Progenitor cell of endocrine pancreas (in vitro differentiated cells): ENCODE results near the gene ZNF267. TPM values are rescaled to one million over a fixed set of nuclear protein-coding genes. Genes with fewer than 3 reads are reported as not detected.
"Not testable (repeated sequence)": the region's sequence is repeated elsewhere in the genome, so short reads cannot be mapped to it uniquely, and the experiment has no call there.

Source experiments
- DNase-seq: peaks from one replicate; pipeline ENCODE4 v3.0.0; 2021; ENCODE audit warnings: low spot score; ENCODE audit not compliant: unreplicated experiment
- H3K27ac Mint-ChIP-seq: 2 replicates; pipeline ENCODE4 v1.8.0; 2021; ENCODE audit warnings: mild to moderate bottlenecking, moderate library complexity, mixed read lengths
- H3K27me3 Mint-ChIP-seq: 2 replicates; pipeline ENCODE4 v1.8.0; 2021; ENCODE audit warnings: mixed read lengths
- H3K36me3 Mint-ChIP-seq: 2 replicates; pipeline ENCODE4 v1.8.0; 2022; ENCODE audit warnings: mixed read lengths; ENCODE audit not compliant: insufficient read depth
- H3K4me1 Mint-ChIP-seq: 2 replicates; pipeline ENCODE4 v1.8.0; 2021; ENCODE audit warnings: low read depth, mixed read lengths
- H3K4me3 Mint-ChIP-seq: 2 replicates; pipeline ENCODE4 v1.8.0; 2021; ENCODE audit warnings: low read depth, mild to moderate bottlenecking, moderate library complexity, mixed read lengths
- H3K9me3 Mint-ChIP-seq: 2 replicates; pipeline ENCODE4 v1.8.0; 2021; ENCODE audit warnings: low read depth, mixed read lengths
- total RNA-seq: library from RNA; stranded (reverse); gene quantifications from 2 replicates; pipeline ENCODE4 v1.2.1, GENCODE V29; 2021
- TF ChIP-seq, protein P1 (sequence below): fragments of 200-600 bp; sonication (generic); IDR thresholded peaks from one replicate; pipeline ENCODE4 v1.5.0; 2021; ENCODE audit warnings: antibody characterized with exemption, mild to moderate bottlenecking; ENCODE audit not compliant: unreplicated experiment

ZNF267 gene
- total RNA-seq, 1 donor from 2014 or later, result 15.3 TPM

DNA sequence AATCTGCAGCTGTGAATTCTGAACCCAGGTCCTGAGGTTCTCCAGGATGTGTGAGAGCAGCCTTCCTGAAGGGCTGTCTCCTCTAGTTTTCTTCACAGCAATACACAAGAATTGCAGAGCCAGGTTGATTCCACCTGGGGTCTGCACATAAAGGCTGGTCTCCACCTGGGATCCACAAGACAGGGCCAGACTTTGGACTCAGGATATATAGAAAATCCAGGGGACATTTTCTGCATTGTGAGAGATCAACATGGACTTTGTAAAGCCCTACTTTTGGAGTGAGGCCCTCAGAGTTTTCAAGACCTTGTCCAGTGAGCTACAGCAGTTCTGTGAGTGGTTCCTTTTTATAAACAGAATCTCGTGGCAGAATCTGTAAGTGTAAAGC, 6.3 kb downstream of the ZNF267 start:
- no peak for DNase-seq
- no peak overlapping the region for H3K4me3 Mint-ChIP-seq
- H3K36me3 Mint-ChIP-seq, result peaks cover 6% of the 10 kb centered on the region
- H3K27ac Mint-ChIP-seq, result peak overlapping the region; percentile 52
- peaks cover 52% of the 10 kb centered on the region for H3K4me1 Mint-ChIP-seq
- no peaks in the 10 kb centered on the region for H3K27me3 Mint-ChIP-seq
- no peaks in the 10 kb centered on the region for H3K9me3 Mint-ChIP-seq
- TF ChIP-seq, protein P1, sequence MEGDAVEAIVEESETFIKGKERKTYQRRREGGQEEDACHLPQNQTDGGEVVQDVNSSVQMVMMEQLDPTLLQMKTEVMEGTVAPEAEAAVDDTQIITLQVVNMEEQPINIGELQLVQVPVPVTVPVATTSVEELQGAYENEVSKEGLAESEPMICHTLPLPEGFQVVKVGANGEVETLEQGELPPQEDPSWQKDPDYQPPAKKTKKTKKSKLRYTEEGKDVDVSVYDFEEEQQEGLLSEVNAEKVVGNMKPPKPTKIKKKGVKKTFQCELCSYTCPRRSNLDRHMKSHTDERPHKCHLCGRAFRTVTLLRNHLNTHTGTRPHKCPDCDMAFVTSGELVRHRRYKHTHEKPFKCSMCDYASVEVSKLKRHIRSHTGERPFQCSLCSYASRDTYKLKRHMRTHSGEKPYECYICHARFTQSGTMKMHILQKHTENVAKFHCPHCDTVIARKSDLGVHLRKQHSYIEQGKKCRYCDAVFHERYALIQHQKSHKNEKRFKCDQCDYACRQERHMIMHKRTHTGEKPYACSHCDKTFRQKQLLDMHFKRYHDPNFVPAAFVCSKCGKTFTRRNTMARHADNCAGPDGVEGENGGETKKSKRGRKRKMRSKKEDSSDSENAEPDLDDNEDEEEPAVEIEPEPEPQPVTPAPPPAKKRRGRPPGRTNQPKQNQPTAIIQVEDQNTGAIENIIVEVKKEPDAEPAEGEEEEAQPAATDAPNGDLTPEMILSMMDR, result no peak

DNA sequence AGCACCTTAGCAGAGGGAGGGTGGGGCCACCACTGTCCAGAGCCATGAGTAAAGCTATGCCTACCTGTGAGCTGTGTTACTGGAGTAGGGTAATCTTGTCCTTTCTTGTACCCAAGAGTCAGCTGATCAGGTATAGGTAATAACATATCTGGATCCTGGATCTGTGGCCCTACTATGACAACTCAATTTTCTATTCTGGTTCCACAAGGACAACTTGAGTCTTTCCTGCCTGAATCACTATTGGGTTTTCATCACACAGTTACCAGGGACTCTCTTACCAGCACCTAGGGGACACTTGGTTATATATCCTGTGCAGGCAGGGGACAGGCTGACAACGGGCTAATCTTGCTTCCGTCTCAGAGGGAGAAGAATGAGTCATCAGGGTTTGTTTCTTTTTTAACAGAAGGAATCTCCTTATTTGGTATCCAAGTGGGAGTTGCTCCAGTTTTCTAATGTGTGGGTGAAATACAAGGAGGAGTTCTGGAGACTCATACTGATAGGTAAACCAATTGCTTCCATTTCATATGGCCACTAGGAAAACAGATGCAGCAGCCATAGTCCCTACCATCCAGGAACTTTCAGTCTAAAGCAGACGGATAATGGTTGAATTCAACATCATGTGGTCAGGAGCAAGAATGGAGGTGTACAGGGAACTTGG, 6.8 kb downstream of the ZNF267 start:
- H3K4me3 Mint-ChIP-seq, result no peak overlapping the region
- peak overlapping the region; percentile 60 for H3K27ac Mint-ChIP-seq
- DNase-seq, result no peak
- TF ChIP-seq, protein P1, result no peak
- no peaks in the 10 kb centered on the region for H3K27me3 Mint-ChIP-seq
- H3K9me3 Mint-ChIP-seq, result no peaks in the 10 kb centered on the region
- peaks cover 11% of the 10 kb centered on the region for H3K36me3 Mint-ChIP-seq
- H3K4me1 Mint-ChIP-seq, result peaks cover 47% of the 10 kb centered on the region

DNA sequence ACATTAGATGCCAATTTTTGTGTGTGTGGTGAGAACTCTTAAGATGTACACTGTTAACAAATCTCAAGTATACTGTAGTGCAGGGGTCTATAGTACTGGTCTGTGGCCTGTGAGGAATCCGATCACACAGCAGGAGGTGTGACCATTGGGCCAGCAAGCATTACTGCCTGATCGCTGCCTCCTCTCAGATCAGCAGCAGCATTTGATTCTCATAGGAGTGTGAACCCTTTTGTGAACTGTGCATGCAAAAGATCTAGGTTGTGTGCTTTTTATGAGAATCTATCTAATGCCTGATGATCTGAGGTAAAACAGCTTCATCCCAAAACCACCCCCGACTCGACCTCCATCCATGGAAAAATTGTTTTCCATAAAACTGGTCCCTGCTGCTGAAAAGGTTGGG, 12.6 kb downstream of the ZNF267 start:
- Mint-ChIP-seq H3K36me3 (peaks cover 56% of the 10 kb centered on the region), H3K9me3 (peaks cover 28% of the 10 kb centered on the region), H3K4me3 (no peak overlapping the region), H3K27me3 (no peaks in the 10 kb centered on the region), H3K4me1 (peaks cover 8% of the 10 kb centered on the region), H3K27ac (no peak overlapping the region)
- TF ChIP-seq, protein P1, result no peak
- no peak for DNase-seq

DNA sequence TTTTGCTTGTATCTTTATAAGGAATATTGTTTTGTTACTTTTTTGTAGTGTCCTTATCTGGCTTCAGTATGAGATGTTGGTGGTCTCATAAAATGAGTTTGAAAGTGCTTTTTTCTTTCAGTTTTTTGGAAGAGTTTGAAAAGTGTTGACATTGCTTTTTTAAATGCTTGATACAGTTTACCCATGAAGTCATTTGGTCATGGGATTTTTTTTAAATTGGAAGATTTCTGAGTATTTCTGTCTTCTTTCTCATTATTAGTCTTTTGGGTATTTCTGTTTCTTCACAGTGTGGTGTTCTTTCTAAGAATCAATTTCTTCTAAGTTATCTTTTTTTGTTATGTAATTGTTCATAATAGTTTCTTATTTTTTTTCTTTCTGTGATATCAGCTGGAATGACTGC, 15.1 kb downstream of the ZNF267 start:
- DNase-seq, result no peak
- no peaks in the 10 kb centered on the region for H3K27me3 Mint-ChIP-seq
- H3K36me3 Mint-ChIP-seq, result peaks cover 81% of the 10 kb centered on the region
- H3K4me3 Mint-ChIP-seq, result no peak overlapping the region
- TF ChIP-seq, protein P1, result no peak
- H3K4me1 Mint-ChIP-seq, result no peaks in the 10 kb centered on the region
- H3K27ac Mint-ChIP-seq, result no peak overlapping the region
- peaks cover 45% of the 10 kb centered on the region for H3K9me3 Mint-ChIP-seq

- not testable (repeated sequence) for DNase-seq, H3K27ac Mint-ChIP-seq, H3K27me3 Mint-ChIP-seq, H3K4me1 Mint-ChIP-seq, H3K4me3 Mint-ChIP-seq
- peaks cover 95% of the 10 kb centered on the region for H3K36me3 Mint-ChIP-seq
- peaks cover 75% of the 10 kb centered on the region for H3K9me3 Mint-ChIP-seq
Observed at GRCh38 chr16:31892111-31892510, 18.5 kb downstream of the ZNF267 start.

- no peak overlapping the region for H3K4me3 Mint-ChIP-seq
- no peak overlapping the region for H3K27ac Mint-ChIP-seq
Observed at GRCh38 chr16:31893824-31894223, 20.2 kb downstream of the ZNF267 start.

More at GRCh38 chr16:31893824-31894223, 20.2 kb downstream of the ZNF267 start:
- TF ChIP-seq, protein P1, result no peak
- Mint-ChIP-seq H3K4me1 (no peaks in the 10 kb centered on the region), H3K9me3 (peaks cover 76% of the 10 kb centered on the region), H3K27me3 (no peaks in the 10 kb centered on the region), H3K36me3 (peaks cover 96% of the 10 kb centered on the region)
- no peak for DNase-seq
